Measurements from ENCODE around the gene PLXNB1.
"Not testable (repeated sequence)": the region's sequence is repeated elsewhere in the genome, so short reads cannot be mapped to it uniquely, and the experiment has no call there.

The PLXNB1 gene

DNA sequence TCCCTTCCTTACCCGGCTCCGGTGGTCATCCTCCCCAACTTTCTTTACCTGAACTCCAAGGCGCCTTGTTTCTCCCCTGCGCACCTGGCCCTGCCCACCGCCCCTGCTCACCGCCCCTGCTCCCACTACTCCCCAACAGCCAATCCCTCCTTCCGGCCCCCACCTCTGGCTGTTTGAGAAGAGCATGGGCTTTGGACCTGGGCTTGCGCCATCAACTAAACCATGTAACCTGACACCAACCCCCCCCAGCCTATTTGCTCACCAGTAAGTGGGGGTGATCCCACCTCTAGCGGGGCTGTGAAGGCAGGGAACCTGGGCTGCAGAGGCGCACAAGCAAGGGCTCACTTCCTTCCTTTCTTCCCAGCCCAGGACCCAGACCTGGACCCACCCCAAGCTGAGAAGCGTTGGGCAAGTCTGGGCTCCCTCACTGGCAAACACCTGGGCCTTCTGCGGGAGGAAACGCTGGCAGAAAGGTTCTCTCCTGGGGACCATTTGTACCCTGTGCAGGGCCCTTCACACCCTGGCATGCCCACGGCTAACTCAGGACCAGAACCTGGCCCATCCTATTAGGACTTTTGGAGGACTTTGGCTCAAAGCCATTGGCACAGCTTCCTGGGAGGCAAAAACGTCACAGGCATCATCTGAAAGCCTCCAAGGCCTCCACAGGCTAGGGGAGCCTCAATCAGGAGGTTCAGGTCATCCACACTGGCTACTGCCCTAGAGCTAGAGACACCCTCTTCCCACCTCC is at the start of gene PLXNB1:
TSS of gene PLXNB1 (minus strand) at position 127 of the 748 bp plus-strand sequence. CDS start 5,475 bp downstream, outside the sequence.
- no peak for DNase-seq

DNA sequence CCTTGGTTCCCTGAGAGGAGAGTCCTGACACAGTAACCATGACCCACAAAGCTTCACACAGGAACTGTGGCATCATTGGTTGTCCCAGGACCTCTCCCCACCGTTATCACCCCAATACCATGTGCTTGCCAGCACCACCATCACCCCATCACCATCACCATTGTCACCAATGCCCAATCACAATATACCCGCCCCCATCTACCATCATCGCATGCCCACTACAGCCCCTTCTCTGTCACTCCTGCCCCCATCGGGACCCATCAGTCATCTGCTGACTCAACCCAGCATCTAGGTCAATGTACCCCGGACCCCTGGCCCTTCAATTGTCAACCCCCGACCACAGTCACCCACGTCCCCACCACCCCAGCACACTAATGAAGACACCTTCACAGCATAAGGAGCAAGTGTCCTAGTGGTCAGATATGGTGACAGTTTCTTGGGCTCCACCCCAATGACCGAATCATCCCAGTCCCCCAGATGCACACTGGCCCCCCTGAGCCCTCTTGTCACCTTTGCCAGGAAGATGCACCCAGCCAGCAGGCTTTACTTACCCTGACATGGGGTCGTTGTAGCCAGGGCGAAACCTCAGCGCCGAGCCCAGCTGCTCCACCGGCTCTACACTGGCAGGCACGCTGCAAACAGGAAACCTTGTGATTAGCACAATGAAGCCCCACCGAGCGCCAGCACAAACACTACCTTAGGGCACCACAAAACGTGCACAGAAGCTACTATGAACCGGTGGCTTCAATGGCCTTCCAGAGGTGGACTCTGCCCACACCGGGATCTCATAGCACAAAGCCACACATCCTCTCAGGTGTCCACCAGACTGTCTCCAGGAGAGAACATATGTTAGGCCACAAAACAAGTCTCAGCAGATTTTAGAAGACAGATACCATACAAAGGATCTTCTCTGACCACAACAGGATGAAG is 49.0 kb upstream of the PLXNB1 start:
- DNase-seq, result no peak

GRCh38 chr3:48477959-48478520 is 48.2 kb upstream of the PLXNB1 start:
- DNase-seq, result no peak

- no peak for DNase-seq
These were observed 46.7 kb upstream of the PLXNB1 start for GRCh38 chr3:48476426-48477053.

DNA sequence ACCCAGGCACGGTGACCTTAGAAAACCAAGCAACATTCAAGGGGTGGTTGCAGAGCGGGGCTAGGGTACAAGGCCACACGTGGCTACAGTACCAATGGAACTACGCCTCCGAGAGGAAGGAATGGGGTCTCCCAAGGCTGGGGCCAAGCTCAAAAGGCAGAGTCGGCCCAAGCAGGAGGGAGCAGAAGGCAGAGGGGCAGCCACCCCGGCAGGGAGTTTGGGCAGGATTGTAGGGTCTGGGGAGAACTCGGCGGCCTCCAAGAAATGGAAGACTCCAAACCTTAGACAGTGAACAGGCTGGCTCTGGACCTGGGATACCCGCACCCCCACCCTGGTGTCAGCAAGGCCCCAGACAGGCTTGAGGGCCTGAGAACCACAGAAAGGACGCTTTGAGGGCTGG is 45.3 kb upstream of the PLXNB1 start:
- no peak for DNase-seq

DNA sequence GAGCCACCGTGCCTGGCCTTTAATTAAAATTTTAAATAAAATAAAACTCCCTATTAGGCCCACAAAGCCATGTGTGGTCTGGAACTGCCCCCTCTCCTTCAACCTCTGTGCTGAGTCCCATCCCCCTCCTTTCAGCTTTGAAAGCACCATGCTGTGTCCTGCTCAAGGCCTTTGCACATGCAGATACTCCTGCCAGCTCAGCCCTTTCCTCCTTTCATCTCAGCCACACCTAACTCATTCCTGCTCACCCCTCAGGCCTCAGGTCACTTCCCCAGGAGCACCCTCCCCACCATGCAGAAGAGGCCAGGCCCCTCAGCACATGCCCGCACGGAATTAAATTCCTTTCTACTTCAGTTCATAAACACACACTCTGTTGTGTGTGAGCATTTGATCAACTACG is 44.7 kb upstream of the PLXNB1 start:
- no peak for DNase-seq

- DNase-seq, result not testable (repeated sequence)
These were observed 44.1 kb upstream of the PLXNB1 start for GRCh38 chr3:48474031-48474430.

DNA sequence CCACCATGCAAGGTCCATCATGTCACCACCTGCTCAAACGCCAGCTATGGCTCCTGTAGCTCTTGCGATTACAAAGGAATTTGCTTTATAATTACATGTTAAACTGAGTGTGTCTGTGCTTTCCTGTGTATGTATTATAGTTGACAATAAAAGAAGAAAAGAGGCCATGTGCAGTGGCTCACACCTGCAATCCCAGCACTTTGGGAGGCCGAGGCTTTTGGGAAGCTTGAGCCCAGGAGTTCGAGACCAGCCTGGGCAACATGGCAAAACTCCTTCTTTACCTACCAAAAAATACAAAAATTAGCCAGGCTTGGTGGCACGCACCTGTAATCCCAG is 43.7 kb upstream of the PLXNB1 start:
- no peak for DNase-seq

DNA sequence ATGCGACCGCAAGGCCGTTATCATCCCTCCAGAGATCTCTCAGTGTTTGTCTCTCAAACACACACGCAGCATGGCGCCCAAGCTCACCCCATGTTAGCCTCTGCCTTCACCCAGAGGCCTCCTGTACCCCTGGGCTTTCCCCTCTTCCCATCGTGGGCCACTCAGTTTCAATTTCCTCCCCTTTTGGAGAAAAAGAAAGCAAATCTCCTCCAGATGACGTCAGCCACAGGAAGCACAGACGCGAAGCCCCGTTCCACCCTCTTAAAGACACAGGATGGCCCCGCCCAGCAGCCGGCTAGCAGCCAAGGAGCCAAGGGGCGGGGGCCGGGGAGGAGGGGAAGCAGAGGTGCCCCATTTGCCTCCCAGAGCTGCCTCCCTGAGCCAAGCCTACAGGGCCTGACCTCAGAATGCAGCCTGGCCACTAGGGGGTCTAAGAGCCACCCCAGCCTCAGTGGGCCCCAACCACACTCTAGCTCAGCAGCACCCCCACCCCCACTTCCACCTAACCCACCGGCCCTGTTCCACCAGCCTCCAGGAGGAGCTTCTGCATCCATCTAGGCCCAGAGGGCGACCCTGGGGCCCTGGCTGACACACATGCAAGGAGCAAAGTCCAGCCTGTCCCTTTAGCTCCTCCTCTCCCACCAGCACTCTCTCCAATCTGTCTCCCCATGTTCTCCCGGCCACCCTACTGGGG is 43.2 kb upstream of the PLXNB1 start:
- peak; percentile 92 for DNase-seq

DNA sequence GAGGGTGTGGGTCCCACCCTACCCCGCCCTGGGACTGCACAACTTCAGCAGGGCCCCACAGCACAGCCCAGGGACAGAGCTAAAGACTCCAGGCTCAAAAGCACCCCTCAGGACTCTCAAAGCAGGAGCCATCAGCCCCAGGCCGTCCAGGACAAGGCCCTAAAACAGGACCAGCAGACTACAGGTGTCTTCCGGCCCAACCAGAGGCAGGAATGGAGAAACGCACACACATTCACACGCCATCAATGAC is 42.7 kb upstream of the PLXNB1 start:
- peak; percentile 53 for DNase-seq

GRCh38 chr3:48470286-48470685 is 40.4 kb upstream of the PLXNB1 start:
- no peak for DNase-seq

DNA sequence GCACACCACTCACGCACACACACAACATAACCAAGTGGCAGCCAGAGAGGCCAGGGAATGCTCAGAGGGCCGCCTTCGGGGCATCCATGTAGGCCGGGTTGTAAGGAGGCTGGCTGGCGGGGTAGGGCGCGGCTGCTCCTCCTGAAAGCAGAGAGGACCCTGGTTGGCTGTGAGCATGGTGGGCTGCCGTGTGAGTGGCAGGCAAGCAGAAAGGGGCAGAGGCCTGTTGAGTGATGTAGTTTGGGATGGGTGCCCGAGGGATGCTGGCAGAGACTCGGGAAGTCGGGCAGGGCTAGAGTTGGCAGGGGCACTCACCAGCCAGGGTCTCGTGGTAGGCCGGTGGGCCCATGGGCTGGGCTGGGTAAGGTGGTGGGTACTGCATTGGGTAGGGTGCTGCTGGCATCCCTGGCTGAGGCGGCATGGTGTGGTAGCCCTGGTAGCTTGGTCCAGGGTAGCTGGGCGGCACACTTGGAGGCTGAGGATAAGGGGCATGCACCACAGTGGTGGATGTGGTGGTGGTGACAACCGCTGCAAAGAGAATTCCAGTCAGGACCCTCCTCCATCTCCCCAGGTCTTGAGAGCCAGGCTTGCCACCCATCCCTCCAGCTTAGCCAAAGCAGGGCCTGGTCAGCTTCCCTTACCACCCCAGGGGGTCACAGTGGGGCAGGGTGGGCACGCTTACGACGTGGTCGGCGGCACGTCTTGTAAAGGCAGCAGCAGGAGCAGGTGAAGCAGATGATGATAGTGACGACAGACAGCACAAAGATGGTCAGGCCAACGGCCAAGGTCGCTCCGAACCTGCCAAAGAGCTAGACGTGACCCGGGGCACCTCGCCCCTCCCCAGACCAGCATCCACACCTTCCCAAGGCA is 39.4 kb upstream of the PLXNB1 start:
- DNase-seq, result no peak

DNA sequence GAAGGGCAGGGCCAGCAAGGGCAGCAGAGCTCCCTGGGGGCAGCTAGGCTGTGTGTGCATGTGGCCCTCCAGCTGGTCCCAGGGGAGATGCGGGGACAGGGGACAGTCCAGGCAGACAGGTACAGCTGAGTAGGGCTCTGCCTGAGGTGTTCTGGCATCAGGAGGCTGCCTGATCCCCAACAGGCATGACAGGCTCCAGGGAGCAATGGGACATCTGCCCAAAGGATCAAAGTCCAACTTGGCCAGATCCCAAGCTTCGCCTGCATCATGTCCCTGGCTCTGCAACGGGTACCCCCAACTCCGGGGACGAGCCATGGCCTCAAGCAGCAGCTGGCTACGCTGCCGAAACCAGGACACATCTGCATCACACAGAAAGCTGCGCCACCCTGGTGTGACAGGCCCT is 38.4 kb upstream of the PLXNB1 start:
- DNase-seq, result no peak

DNA sequence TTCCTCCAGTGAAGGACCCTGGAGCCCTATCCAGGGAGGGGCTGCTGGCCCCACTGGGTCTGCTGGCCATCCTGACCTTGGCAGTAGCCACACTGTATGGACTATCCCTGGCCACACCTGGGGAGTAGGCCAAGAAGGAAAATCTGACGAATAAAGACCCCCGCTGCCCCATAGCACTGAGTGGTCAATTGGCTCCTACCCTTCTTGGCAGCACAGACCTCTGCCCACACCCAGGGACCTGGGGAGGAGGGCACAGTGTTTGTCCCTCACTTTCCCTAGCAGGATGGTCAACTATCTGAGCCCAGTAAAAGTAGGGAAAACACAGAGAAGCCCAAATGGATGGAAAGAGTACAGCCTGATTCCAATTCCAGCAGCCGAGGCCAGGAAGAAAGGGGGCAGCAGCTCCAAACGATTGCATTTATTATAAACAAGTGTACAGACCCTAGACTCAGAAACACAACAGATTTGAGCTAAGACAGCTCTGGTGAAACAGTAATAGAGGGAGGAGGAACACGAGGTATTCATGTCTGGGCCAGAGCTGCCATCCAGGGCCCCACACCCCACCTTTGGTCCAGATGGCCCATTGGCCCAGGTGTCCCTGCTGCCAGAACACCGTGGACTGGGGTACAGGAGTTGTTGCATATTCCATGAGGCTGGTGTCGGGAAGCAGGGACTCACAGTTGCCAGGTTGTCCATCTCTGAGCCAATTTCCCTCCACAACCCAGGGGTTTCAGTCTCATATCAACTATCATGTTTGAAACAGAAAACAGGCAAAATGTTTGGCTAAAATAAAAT is 37.8 kb upstream of the PLXNB1 start:
- no peak for DNase-seq

- DNase-seq, result no peak
These were observed 37.2 kb upstream of the PLXNB1 start for GRCh38 chr3:48467110-48467454.

DNA sequence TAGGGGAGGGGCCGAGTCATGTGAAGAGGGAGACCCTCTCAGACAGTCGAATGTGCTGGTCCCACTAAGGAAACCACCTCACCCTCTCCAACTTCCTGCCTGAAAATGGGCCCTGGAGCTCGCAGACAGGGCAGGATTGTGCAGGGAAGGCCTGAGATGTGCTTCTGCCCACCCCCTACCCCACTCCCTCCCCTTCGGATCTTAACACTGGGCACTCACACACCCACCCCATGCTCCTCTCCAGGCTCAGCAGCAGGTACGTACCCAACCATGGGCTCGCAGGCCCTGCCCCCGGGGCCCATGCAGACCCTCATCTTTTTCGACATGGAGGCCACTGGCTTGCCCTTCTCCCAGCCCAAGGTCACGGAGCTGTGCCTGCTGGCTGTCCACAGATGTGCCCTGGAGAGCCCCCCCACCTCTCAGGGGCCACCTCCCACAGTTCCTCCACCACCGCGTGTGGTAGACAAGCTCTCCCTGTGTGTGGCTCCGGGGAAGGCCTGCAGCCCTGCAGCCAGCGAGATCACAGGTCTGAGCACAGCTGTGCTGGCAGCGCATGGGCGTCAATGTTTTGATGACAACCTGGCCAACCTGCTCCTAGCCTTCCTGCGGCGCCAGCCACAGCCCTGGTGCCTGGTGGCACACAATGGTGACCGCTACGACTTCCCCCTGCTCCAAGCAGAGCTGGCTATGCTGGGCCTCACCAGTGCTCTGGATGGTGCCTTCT is 36.7 kb upstream of the PLXNB1 start:
- no peak for DNase-seq

- peak; percentile 100 for DNase-seq
These were observed 35.9 kb upstream of the PLXNB1 start for GRCh38 chr3:48465531-48466378.

- no peak for DNase-seq
These were observed 35.3 kb upstream of the PLXNB1 start for GRCh38 chr3:48465237-48465530.

GRCh38 chr3:48464713-48465221 is 34.9 kb upstream of the PLXNB1 start:
- no peak for DNase-seq

GRCh38 chr3:48463703-48464102 is 33.8 kb upstream of the PLXNB1 start:
- no peak for DNase-seq

Data from amniotic stem cell (primary cell).